CD4-positive, alpha-beta T cell (primary cell): ENCODE results near the gene RDH5. TPM values are rescaled to one million over a fixed set of nuclear protein-coding genes. Genes with fewer than 3 reads are reported as not detected.
A peak's percentile ranks its signal among the peaks of the same experiment; 100 is the strongest.

Experiments used
- ATAC-seq: fragments of 200-7000 bp; cut with Tn5 transposase; one replicate; pipeline ENCODE4 v1.10.0; 2022; ENCODE audit warnings: mild to moderate bottlenecking; ENCODE audit not compliant: poor library complexity
- CTCF ChIA-PET: fragments of 350-600 bp; sonication (Branson Sonifier 250); formaldehyde crosslinking; loops from one replicate; lab custom pipeline; 2021; ENCODE audit warnings: antibody characterized with exemption, inconsistent platforms; lab: Charles Lee
- POLR2A ChIA-PET: fragments of 350-600 bp; sonication (Branson Sonifier 250); formaldehyde crosslinking; loops from one replicate; lab custom pipeline; 2021; ENCODE audit warnings: antibody characterized with exemption, inconsistent platforms; lab: Charles Lee
- DNase-seq, 14 experiments: peaks; one replicate each; pipeline ENCODE4 v3.0.0-alpha.2; 2013 to 2020; ENCODE audit warnings: mixed read lengths in 2 of 14
- H3K27ac ChIP-seq, 2 donors: one replicate each; pipeline versions ENCODE4 v1.5.1 to v1.7.0; 2013; ENCODE audit warnings: low read length in 2 of 2, low read depth in 1 of 2, mild to moderate bottlenecking in 1 of 2
- H3K27me3 ChIP-seq, 2 experiments: 1 replicate in 1 of 2; 2 replicates in 1 of 2; pipeline versions ENCODE4 v1.6.1 to v1.7.0; 2013; ENCODE audit warnings: low read length in 2 of 2, control low read depth in 1 of 2, mild to moderate bottlenecking in 1 of 2, moderate library complexity in 1 of 2; ENCODE audit not compliant: insufficient read depth in 2 of 2, control insufficient read depth in 1 of 2
- H3K36me3 ChIP-seq: one replicate; pipeline ENCODE4 v1.6.1; 2013; ENCODE audit warnings: low read length, control low read depth; ENCODE audit not compliant: insufficient read depth
- H3K4me1 ChIP-seq: one replicate; pipeline ENCODE4 v1.6.1; 2013; ENCODE audit warnings: low read length, control low read depth; ENCODE audit not compliant: insufficient read depth
- H3K4me3 ChIP-seq: one replicate; pipeline ENCODE4 v1.5.1; 2013; ENCODE audit warnings: mild to moderate bottlenecking, low read length, moderate library complexity
- H3K9me3 ChIP-seq, 2 experiments: 1 replicate in 1 of 2; 2 replicates in 1 of 2; pipeline versions ENCODE4 v1.6.1 to v1.7.0; 2013; ENCODE audit warnings: low read length in 2 of 2, mild to moderate bottlenecking in 2 of 2, control low read depth in 1 of 2, moderate library complexity in 1 of 2; ENCODE audit not compliant: control insufficient read depth in 1 of 2, insufficient read depth in 1 of 2
- H3K27ac Mint-ChIP-seq: one replicate; pipeline ENCODE4 v1.8.0; 2020; ENCODE audit warnings: mixed read lengths
- H3K27me3 Mint-ChIP-seq: one replicate; pipeline ENCODE4 v1.8.0; 2021; ENCODE audit warnings: mixed read lengths
- H3K36me3 Mint-ChIP-seq: one replicate; pipeline ENCODE4 v1.8.0; 2021; ENCODE audit warnings: low read depth, mixed read lengths
- H3K4me1 Mint-ChIP-seq: one replicate; pipeline ENCODE4 v1.8.0; 2021; ENCODE audit warnings: low read depth, mixed read lengths
- H3K4me3 Mint-ChIP-seq: one replicate; pipeline ENCODE4 v1.8.0; 2020; ENCODE audit warnings: mild to moderate bottlenecking, mixed read lengths
- H3K9me3 Mint-ChIP-seq: one replicate; pipeline ENCODE4 v1.8.0; 2020; ENCODE audit warnings: mixed read lengths
- CTCF ChIP-seq: fragments of 200-600 bp; IDR thresholded peaks from one replicate; pipeline ENCODE4 v1.8.0; 2022; ENCODE audit warnings: antibody characterized with exemption, mild to moderate bottlenecking
- intact Hi-C, 2 experiments: fragments of 100-400 bp; cut with DNase I in 1 of 2; cut with micrococcal nuclease in 1 of 2; formaldehyde crosslinking; loops; one replicate each; pipeline versions ENCODE4 v1.15.1 to v1.9.0; 2023 to 2025; cut with DNase I, micrococcal nuclease
- total RNA-seq, 174 experiments: library from RNA in 2 of 174; stranded (reverse) in 2 of 174; gene quantifications; one replicate each; pipeline ENCODE4 v1.2.3 and lab custom pipeline; 2021 to 2026

The RDH5 gene
- total RNA-seq, 2 experiments from 2014 or later = 8.8 TPM

GRCh38 chr12:55719371-55719770, 822 bp upstream of the RDH5 start:
- no peak overlapping the region for H3K4me3 ChIP-seq
- H3K9me3 Mint-ChIP-seq = no peaks in the 10 kb centered on the region
- no peak for TF ChIP-seq CTCF
- peaks cover 18% of the 10 kb centered on the region for H3K36me3 ChIP-seq
- intact Hi-C loops = no loop called here
- no peaks in the 10 kb centered on the region for H3K27me3 ChIP-seq
- H3K9me3 ChIP-seq = no peaks in the 10 kb centered on the region
- peaks cover 21% of the 10 kb centered on the region for H3K36me3 Mint-ChIP-seq
- H3K4me1 ChIP-seq = peaks cover 44% of the 10 kb centered on the region
- H3K4me3 Mint-ChIP-seq = no peak overlapping the region
- POLR2A ChIA-PET = interaction anchor here (0.9 to 1.3 kb wide), 2 partner anchors 10 to 207 kb away, joined by 3 read pairs; no protein-coding TSS in a partner anchor
- H3K27me3 Mint-ChIP-seq = peaks cover 4% of the 10 kb centered on the region
- CTCF ChIA-PET = no interaction called here
- peaks cover 34% of the 10 kb centered on the region for H3K4me1 Mint-ChIP-seq
- H3K27ac ChIP-seq = no peak overlapping the region
- H3K27ac Mint-ChIP-seq = no peak overlapping the region
- no peak for ATAC-seq
- no peak for DNase-seq

GRCh38 chr12:55720894-55721444, 776 bp downstream of the RDH5 start:
- Histone ChIP-seq H3K4me1 (peaks cover 44% of the 10 kb centered on the region), H3K9me3 (no peaks in the 10 kb centered on the region), H3K27me3 (no peaks in the 10 kb centered on the region), H3K4me3 (no peak overlapping the region), H3K36me3 (peaks cover 25% of the 10 kb centered on the region), H3K27ac (no peak overlapping the region)
- intact Hi-C loops = no loop called here
- H3K27ac Mint-ChIP-seq = no peak overlapping the region
- H3K9me3 Mint-ChIP-seq = no peaks in the 10 kb centered on the region
- DNase-seq (peak in 1 of 14 experiments; percentile 47), ATAC-seq (no peak)
- peaks cover 40% of the 10 kb centered on the region for H3K4me1 Mint-ChIP-seq
- POLR2A ChIA-PET = no interaction called here
- H3K36me3 Mint-ChIP-seq = peaks cover 25% of the 10 kb centered on the region
- CTCF ChIA-PET = no interaction called here
- TF ChIP-seq CTCF = no peak
- H3K4me3 Mint-ChIP-seq = no peak overlapping the region
- peaks cover under 1% of the 10 kb centered on the region for H3K27me3 Mint-ChIP-seq

- Histone ChIP-seq H3K4me3 (no peak overlapping the region), H3K27me3 (no peaks in the 10 kb centered on the region), H3K27ac (no peak overlapping the region), H3K36me3 (peaks cover 25% of the 10 kb centered on the region), H3K9me3 (no peaks in the 10 kb centered on the region), H3K4me1 (peaks cover 44% of the 10 kb centered on the region)
- ChIA-PET POLR2A (no interaction called here), CTCF (interaction anchor here (1.8 to 2.0 kb wide), 2 partner anchors 15 to 17 kb away, joined by 5 to 7 read pairs; no protein-coding TSS in a partner anchor)
- intact Hi-C loops = no loop called here
- Mint-ChIP-seq H3K4me1 (peaks cover 38% of the 10 kb centered on the region), H3K27me3 (no peaks in the 10 kb centered on the region), H3K27ac (no peak overlapping the region), H3K9me3 (no peaks in the 10 kb centered on the region), H3K4me3 (no peak overlapping the region), H3K36me3 (peaks cover 18% of the 10 kb centered on the region)
- DNase-seq (no peak), ATAC-seq (no peak)
- no peak for TF ChIP-seq CTCF
Observed at GRCh38 chr12:55721601-55722213, 1.5 kb downstream of the RDH5 start.
